ENCODE results near the gene ZBTB42. TPM values are rescaled to one million over a fixed set of nuclear protein-coding genes. Genes with fewer than 3 reads are reported as not detected.

The ZBTB42 gene
- total RNA-seq, 1 experiment from 2014 or later = 11.8 TPM

- no peaks in the 10 kb centered on the region for H3K27me3 Mint-ChIP-seq (ENCODE audit: unreplicated experiment)
Observed at GRCh38 chr14:104765517-104765916, 35.4 kb upstream of the ZBTB42 start.

DNA sequence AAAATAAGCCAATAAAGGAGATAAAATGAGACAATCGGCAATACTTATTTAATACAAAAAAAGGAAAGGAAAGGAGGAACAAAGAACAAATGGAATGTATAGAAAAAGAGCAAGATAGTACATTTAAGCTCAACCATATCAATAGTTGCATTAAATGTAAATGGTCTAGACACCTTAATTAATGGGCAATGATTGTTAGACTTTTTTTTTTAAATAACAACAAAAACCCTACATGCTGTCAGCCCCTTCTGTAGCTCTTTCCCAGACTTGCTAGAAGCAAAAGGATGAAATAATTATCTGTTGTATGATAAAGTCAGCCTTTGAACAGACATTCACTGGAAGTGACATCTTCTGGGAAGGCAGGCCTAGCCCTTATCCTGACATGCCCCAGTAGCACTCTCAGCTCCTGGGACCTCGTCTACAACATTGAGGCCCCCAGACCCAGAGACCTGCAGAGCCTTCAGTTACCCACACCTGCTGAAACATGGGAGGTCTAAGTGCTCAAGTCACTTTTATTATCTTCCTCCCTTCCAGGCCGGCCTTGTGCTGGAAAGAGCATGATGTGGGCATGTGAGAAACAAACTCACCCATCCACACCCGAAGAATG, 34.5 kb upstream of the ZBTB42 start:
- Mint-ChIP-seq H3K4me1 (ENCODE audit: low read depth, unreplicated experiment) (no peaks in the 10 kb centered on the region), H3K4me3 (ENCODE audit: low read depth, unreplicated experiment) (no peak overlapping the region), H3K36me3 (ENCODE audit: insufficient read depth, unreplicated experiment) (peaks cover 16% of the 10 kb centered on the region), H3K27ac (ENCODE audit: unreplicated experiment) (no peak overlapping the region), H3K9me3 (ENCODE audit: low read depth, unreplicated experiment) (no peaks in the 10 kb centered on the region), H3K27me3 (ENCODE audit: unreplicated experiment) (no peaks in the 10 kb centered on the region)
- no peak for DNase-seq
- no TSS peak for BruUV-seq (replicated peaks)
- TF ChIP-seq, protein P1, sequence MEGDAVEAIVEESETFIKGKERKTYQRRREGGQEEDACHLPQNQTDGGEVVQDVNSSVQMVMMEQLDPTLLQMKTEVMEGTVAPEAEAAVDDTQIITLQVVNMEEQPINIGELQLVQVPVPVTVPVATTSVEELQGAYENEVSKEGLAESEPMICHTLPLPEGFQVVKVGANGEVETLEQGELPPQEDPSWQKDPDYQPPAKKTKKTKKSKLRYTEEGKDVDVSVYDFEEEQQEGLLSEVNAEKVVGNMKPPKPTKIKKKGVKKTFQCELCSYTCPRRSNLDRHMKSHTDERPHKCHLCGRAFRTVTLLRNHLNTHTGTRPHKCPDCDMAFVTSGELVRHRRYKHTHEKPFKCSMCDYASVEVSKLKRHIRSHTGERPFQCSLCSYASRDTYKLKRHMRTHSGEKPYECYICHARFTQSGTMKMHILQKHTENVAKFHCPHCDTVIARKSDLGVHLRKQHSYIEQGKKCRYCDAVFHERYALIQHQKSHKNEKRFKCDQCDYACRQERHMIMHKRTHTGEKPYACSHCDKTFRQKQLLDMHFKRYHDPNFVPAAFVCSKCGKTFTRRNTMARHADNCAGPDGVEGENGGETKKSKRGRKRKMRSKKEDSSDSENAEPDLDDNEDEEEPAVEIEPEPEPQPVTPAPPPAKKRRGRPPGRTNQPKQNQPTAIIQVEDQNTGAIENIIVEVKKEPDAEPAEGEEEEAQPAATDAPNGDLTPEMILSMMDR (IDR thresholded peaks at IDR 0.05; ENCODE audit: unreplicated experiment) = no peak
- intact Hi-C loops (cut with micrococcal nuclease; ENCODE audit: unreplicated experiment) = no loop called here
- CTCF ChIA-PET = no interaction called here

More at GRCh38 chr14:104765517-104765916, 35.4 kb upstream of the ZBTB42 start:
- DNase-seq = no peak
- TF ChIP-seq, protein P1 (IDR thresholded peaks at IDR 0.05; ENCODE audit: unreplicated experiment) = no peak
- Mint-ChIP-seq H3K36me3 (ENCODE audit: insufficient read depth, unreplicated experiment) (peaks cover 8% of the 10 kb centered on the region), H3K4me3 (ENCODE audit: low read depth, unreplicated experiment) (no peak overlapping the region), H3K27ac (ENCODE audit: unreplicated experiment) (no peak overlapping the region), H3K4me1 (ENCODE audit: low read depth, unreplicated experiment) (no peaks in the 10 kb centered on the region), H3K9me3 (ENCODE audit: low read depth, unreplicated experiment) (no peaks in the 10 kb centered on the region)
- intact Hi-C loops (cut with micrococcal nuclease; ENCODE audit: unreplicated experiment) = no loop called here
- CTCF ChIA-PET = no interaction called here
- BruUV-seq (replicated peaks) = no TSS peak

- BruUV-seq (replicated peaks) = no TSS peak
- no peak overlapping the region for H3K27ac Mint-ChIP-seq (ENCODE audit: unreplicated experiment)
Observed at GRCh38 chr14:104766863-104767633, 33.9 kb upstream of the ZBTB42 start.

GRCh38 chr14:104767634-104767918, 33.3 kb upstream of the ZBTB42 start:
- no peak overlapping the region for H3K4me3 Mint-ChIP-seq (ENCODE audit: low read depth, unreplicated experiment)
- no peaks in the 10 kb centered on the region for H3K27me3 Mint-ChIP-seq (ENCODE audit: unreplicated experiment)
- TF ChIP-seq, protein P1 (IDR thresholded peaks at IDR 0.05; ENCODE audit: unreplicated experiment) = no peak
- no peaks in the 10 kb centered on the region for H3K9me3 Mint-ChIP-seq (ENCODE audit: low read depth, unreplicated experiment)
- BruUV-seq (replicated peaks) = no TSS peak
- peaks cover 27% of the 10 kb centered on the region for H3K36me3 Mint-ChIP-seq (ENCODE audit: insufficient read depth, unreplicated experiment)
- CTCF ChIA-PET = no interaction called here
- no peaks in the 10 kb centered on the region for H3K4me1 Mint-ChIP-seq (ENCODE audit: low read depth, unreplicated experiment)
- H3K27ac Mint-ChIP-seq (ENCODE audit: unreplicated experiment) = no peak overlapping the region
- DNase-seq = no peak
- intact Hi-C loops (cut with micrococcal nuclease; ENCODE audit: unreplicated experiment) = no loop called here

More at GRCh38 chr14:104766863-104767633, 33.9 kb upstream of the ZBTB42 start:
- CTCF ChIA-PET = no interaction called here
- no peaks in the 10 kb centered on the region for H3K4me1 Mint-ChIP-seq (ENCODE audit: low read depth, unreplicated experiment)
- no peaks in the 10 kb centered on the region for H3K27me3 Mint-ChIP-seq (ENCODE audit: unreplicated experiment)
- H3K4me3 Mint-ChIP-seq (ENCODE audit: low read depth, unreplicated experiment) = no peak overlapping the region
- peaks cover 23% of the 10 kb centered on the region for H3K36me3 Mint-ChIP-seq (ENCODE audit: insufficient read depth, unreplicated experiment)
- TF ChIP-seq, protein P1 (IDR thresholded peaks at IDR 0.05; ENCODE audit: unreplicated experiment) = no peak
- no peak for DNase-seq
- no peaks in the 10 kb centered on the region for H3K9me3 Mint-ChIP-seq (ENCODE audit: low read depth, unreplicated experiment)
- intact Hi-C loops (cut with micrococcal nuclease; ENCODE audit: unreplicated experiment) = no loop called here

All from Calu3 (cell line).